GM18519 (cell line): ENCODE data around the gene RUNX3.

Experiments used
- ATAC-seq: cut with Tn5 transposase; IDR thresholded peaks from one replicate; pipeline ENCODE4 v1.9.1; 2021; ENCODE audit warnings: mild to moderate bottlenecking, moderate library complexity; ENCODE audit not compliant: unreplicated experiment, low FRiP score

RUNX3 gene

DNA sequence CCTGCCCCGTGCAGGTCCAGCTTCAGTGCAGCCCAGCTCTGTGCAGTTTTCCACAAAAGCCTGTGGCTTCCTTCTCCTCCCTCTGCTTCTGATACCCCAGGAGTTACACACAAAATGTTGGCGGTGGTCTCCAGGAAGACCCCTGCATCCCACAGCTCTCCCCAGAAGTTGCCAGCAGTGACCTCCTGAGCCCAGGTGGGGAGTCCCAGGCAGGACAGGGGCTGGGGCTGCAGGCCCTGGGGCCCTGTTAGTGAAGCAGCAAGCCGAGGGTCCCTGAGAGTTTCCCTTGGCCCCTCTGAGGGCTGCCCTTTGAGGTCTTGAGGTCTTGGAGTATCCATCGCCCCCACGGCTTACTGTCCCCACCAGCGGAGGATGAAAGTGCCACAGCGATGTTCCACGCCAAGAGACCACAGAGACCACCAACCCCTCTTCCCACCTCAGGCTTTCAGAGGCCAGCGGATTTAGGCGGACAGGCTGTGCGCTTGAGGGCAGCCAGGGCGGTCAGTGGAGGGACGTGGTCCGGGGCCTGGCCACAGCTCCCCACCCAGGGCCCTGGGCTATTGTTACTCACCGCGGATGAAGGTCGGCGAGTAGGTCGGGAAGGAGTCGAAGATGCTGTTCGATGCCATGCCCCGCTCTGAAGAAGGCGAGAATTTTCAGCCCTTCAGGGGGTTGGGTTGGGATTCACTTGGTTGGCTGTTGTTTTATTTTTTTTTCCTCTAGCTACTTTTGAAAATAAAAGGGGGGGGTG, 34.0 kb upstream of the RUNX3 start:
- ATAC-seq: no peak

DNA sequence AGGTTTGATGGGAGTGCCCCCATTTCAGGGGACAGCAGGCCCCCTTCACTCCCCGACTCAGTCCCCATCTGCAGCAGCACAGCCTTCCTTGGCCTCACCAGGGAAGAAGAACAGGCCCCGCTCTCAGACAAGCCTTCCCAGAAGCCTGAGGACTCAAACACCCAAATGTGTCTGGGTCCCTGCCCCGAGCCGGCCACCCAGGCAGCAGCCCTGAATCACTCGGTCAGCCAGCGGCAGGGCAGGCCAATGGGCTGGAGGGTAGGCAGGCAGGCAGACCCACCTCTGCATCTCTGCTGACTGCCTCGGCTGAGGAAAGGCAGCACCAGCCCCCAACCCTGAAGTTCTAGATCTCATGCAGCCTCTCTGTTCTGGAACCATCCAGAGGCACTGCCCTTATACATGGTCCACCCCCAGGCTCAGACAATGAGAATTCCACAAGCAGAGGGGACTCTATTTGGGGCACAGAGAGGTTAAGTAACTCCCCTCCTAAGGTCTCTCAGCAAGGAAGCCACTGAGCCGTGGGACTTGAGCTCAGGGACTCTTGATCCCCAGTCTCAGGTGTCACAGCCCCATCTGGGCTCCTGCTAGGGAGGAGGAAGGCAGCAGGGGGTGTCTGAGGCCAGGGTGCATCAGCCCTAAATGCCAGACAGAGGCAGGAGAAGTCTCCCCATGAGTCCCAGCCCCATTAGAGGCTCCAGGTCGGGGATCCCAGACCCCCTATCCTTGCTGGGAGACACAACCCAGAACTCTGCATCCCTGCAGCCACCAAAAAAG, 33.2 kb upstream of the RUNX3 start:
- ATAC-seq: no peak

DNA sequence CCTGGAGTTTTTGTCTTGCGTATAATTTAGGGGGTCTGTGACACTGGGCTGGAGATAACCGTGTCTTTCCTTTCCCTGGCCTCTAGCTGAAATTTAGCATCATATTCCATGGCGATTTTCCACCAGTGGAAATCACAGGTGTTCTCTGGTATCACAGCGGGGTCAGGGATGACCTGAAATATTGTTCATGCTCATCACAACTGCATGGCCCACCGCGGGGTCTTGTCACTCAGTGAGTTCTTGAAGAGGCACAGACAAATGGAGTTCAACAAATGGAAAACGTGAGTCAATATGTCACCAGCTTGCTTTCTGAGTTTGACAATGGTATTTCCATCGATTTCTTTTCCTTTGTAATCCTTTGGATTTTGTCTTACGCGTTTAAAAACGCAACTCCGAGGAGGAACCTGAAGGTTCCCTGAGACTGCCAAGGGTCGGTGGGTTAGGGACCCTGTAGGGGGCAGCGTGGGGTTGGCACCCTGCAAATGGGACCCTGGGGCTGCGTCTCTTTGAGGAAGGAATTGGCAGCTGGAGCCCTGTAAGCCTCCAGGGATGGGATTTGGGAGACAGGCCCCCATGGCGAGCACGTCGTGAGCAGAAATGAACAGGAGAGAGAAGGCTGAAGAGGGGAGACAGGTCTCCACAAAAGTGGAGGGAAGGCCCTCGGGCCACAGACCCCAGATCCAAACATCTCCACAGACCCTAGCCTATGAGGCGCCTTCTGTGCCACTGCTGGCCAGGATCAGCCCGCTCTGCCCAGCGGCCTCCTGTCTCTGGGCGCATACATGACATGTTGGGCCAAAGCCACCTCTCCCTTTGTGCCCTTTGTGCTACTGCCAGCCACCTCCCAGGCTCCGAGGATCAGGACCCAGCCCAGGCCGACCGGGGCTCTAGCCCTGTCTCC, 32.1 kb upstream of the RUNX3 start:
- ATAC-seq: no peak

DNA sequence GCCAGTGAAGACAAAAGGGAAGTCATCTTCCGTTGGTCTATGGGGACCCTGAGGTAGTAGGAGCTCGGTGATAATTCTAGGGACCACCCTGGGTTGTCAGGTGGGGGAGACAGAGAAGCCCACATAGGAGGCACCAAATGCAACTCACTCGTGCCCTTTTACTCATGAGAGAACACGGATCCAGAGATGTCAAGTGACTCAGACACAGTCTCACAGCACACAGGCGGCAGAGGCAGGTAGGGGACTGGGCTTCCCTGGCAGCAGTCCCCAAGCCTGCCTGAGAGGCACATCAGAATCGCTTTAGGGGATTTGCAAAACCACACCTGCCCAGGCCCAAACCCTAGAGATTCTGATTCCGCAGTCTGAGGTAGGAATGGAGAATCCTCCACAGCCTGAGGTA, 31.3 kb upstream of the RUNX3 start:
- ATAC-seq: no peak

DNA sequence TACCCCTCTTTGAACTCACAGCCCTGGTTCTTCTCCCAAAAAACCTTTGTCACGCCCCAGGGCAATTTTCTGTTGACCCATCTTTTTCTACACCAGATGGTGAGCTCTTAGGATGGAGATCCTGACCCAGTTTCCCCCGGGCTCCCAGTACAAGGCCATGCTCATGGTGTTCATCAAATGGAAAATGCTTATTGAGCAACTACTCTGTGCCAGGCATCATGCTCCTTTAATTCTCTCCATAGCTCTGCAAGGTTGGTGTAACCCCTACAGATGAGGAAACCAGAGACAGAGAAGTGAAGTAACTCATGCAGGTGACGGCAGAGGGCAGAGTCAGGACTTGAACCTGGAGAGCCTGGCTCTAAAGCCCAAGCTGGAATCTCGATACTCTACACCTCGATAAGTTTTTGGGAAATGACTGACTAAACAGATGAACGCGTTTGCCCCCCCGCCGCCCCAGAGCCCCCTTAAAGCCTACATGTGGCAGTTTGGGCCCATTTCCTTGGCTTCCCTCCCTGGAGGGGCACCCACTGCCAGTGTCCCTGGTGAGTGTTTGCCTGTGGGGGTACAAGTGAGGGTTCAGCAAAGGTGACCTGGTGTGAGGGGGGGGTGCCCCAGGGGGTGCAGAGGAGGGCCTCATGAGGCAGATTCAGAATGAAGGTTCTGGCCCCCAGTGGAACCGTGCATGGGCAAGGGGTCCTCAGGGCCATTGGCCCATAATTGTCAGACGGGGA, 30.2 kb upstream of the RUNX3 start:
- ATAC-seq: no peak

DNA sequence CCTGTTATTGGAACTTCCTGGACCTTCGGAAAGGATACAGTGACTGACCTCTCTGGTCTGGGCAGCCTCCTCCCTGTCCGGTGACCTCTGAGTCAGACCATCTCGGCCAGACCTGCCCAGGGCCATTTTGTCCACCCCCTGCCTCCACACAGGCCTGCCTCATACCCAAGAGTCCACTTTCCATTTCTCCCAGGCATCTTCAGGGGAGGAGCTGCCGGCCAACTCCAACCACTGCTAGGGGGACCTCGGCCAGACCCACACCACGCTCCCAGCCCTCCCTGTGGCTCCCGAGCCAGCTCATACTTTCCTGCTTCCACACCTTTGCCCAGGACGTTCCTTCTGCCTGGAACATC, 29.5 kb upstream of the RUNX3 start:
- ATAC-seq: no peak

DNA sequence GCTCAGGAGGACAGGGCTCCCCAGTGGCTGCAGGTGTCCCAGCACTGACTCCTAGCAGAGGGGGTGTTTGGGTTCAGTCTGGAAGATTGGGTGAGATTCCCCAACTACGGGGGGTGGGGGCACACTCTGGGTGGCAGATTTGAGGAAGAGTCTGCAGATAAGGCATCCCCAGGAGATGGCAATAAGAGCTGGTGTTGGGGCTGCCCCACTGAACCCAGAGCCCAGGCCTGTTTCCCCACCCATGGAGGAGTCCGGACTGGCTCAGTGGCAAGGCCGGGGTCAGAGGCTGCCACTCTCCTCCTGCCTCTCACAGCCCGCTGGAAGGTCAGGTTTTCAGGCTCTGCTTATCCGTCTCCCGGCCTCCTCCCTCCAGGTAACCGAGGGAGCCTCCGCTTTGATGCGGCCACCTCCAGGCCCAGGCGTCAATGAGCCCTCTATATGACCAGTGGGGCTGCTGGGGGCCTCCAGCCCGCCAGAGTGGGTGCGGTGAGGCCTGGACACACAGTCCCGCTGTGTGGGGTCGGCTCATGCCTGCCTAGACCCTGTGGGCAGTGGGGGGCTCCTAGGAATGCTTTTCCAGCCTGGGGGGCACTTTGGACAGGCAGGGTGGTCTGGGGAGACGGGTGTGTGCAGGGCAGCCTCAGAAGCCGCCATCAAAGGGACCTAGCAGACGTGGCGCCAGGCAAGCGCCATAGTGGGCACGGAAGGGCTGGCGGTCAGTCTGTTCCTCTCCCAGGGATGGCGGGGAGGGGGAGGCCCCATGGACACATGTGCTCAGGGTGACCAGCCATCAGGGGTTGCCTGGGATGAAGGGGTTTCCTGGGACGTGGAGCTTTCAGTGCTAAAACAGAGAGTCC, 28.9 kb upstream of the RUNX3 start:
- ATAC-seq: no peak

DNA sequence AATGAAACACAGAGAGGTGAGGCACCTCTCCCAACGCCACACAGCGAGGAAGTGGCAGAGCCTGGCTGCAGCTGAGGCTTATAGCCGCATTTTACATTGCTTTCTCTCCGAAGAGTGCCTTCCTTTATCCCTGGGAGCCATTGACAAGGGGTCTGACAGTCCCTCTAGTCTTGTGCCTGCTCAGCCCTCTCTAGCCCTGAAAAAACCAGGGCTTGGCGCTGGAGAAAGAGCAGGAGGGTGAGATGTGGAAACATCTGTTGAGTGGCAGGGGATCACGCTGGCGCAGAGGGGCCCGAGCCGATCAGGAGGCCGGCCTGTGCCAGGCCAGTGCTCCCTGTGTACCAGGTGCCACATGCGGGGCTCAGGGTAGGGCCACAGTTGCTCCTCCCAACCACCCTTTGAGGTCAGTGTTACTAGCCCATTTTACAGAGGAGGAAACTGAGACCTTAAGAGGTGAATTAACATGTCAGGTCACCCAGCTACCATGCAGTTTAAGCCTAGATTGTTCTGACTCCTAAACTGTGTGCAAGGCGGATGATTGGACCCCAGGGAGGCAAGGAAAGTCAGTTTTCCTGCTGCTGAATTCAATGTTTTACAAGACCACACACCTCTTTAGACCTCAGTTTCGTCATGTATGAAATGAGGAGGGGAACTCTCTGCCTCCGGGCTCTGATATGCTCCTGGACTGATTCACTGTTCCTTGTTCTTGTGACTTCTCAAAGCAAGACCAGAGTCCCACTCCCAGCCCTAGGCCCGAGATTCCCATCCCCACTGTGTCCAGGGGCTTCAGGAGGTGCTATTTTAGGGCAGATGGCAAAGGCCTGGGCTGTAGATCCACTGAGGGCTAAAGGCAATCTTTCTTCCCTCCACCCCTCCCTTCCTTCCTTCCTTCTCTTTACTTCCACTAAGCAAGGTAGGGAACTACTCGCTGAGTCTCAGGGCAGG, 28.0 kb upstream of the RUNX3 start:
- no peak for ATAC-seq

DNA sequence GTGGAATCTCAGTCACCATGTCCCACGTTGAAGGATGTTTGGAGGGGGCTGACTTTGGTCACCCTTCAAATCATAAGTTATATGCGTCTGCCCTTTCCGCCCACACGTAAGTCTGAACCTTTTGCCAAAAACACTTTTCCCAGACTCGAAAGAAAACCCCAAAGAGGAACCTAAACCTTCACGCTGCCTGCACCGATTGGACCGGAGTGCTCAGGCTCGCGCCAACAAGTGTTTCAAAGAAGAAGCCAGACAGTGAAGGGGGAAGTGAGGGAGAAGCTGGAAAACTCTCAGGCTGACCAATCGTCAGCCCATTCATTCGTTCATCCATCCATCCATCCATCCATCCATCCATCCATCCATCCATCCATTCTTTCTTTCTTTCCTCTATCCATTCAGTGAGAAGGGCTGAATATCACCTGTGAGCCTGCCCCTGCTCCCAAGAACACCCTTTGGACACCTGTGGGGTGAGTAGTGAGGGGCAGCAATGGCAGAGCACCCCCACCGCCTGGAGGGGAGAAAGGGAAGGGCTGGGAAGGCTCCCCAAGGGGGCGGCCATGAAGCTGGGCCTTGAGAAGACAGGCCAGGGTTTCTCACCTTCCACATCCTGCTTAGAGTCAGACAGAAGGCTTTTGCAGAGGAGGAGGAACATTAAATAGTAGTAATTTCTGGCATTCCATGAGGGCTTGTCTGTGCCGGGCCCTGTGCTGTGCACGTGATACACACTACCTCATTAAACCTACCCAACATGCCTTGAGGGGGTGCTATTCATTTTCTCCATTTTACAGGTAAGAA, 27.1 kb upstream of the RUNX3 start:
- no peak for ATAC-seq

DNA sequence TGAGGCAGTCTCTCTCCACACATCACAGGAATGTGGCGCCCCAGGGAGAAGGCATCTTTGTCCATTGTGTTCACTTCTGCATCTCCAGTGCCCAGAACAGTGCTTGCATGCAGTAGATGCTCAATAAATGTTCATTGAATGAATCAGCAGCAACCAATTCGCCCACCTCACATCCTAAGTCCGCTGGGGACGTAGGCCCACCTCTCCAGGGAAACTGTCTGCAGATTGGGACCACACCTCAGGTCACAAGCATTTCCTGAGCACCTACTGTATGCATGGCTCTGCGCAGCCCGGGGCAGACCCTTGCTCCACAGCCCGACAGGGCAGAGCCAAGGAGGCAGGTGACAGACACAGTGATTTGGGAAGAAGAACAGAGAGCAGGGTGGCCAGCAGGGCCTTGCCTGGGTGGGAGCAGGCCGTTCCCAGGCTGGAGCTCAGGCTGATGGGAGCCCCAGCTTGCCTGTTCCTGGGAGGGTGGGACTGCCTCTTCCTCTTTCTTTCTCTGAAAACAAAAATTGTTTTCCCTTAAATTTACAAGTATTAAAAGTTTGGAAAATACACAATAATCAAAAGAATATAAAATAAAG, 25.8 kb upstream of the RUNX3 start:
- no peak for ATAC-seq

DNA sequence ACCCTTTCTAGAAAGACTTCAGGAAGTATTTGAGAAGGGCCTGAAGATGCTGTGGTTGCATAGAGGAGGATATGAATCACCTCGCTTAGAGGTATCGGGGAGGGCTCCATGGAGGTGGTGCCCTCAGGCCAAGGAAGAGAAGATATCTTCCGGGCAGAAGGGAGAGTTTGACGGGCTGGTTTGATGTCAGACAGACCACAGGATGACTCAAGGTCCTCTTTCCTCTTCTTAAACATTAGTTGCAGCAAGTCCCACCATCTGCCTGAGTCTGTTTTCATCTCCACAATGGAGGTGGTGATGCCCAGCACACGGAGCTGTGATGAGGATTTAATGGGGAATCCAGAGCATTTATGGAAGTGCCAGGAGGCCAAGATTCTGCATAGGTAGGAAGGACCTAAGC, 25.1 kb upstream of the RUNX3 start:
- no peak for ATAC-seq

DNA sequence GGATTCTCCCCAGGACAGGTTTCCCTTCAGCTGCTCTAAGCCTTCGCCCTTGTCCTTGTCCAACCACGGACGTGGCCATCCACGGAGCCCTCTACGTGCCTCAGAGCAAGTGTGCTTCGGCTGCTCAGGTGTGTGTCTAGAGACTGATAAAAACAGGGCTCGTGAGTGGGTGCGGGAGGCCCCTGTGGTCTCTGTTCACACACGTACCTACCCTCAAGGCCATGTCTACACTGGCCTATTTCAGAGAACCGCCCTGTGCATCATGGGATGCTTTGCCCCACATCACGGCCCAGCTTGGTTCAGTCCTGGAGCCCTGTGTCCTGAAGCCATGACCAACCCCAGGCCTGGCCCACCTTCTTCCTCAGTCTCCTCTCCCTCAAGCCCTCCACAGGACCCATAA, 24.6 kb upstream of the RUNX3 start:
- ATAC-seq: no peak

DNA sequence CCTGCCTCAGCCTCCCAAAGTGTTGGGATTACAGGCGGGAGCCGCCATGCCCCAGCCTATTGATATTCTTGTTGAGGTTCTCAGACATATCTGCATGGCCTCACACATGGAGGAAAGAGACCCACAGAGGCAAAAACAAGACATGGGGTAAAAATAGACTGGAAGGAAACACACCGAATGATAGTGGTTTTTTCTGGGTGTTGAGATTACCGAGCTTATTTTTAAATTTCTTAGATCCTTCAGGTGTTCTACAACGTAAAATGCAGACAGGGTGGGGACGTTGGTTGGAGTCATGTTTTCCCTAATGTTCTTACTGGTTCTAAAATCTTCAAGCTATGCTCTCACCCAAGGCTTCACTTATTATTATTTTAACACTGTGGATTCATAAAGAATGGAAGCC, 23.9 kb upstream of the RUNX3 start:
- ATAC-seq: no peak

DNA sequence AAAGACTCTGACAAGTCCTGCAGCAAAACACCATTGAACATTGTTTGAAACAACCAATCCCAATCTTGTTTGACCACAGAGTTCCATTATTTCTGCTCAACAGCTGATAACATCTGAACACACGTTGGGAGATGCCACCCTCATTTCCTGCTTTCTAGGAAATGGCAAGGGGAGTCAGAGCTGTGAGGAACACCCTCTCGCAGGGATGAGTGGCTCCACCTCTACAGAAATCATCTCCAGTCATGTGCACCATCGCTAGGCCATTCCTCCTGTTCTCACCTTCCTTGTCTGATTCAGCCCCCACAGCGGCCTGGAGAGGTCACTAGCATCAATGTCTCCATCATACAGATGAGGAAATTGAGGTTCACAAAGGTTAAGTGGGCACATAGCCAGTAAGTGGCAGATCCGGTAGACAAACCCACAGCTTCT, 22.4 kb upstream of the RUNX3 start:
- no peak for ATAC-seq

DNA sequence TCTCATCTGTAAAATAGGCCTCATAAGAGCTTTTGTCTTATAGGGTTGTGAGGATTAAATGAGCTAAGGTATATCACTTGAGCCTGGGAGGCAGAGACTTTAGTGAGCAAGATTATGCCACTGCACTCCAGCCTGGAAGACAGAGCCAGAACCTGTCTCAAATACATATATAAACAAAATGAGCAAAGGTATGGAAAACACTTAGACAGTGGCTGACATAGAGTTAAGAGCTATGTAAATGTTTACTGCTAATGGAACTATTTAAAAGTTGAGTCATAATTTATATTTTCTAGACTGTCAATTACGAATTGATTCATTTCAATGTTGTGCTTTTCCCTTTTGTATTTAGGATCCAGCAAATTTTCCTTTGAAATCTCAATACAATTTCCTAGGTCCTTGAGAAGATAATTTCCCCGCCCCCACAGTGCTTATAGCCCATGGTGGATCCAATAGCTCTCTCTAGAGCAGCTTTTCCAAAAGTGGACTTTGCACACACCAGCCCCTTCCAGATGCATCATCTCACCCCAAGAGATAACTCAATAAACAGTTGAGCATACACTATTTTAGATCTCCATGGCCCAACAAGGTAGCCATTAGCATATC, 21.8 kb upstream of the RUNX3 start:
- no peak for ATAC-seq

DNA sequence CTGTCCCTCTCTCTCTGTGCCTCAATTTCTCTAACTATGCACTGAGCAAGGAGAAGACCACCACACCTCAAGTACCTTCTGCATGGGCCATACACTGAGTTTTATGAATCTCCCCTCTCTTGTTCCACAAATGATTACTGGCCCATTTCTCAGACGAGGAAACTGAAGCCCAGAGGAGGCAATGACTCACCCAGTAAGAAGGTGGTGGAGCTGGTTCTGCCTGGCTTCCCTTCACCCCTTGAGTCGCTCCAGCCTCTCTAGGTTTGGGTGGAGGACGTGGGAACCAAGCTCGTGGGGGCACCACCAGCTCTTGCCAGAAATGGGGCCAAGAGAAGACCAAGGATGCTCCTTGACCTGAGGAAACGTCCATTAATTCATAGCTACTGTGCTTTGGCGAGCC, 21.3 kb upstream of the RUNX3 start:
- no peak for ATAC-seq

DNA sequence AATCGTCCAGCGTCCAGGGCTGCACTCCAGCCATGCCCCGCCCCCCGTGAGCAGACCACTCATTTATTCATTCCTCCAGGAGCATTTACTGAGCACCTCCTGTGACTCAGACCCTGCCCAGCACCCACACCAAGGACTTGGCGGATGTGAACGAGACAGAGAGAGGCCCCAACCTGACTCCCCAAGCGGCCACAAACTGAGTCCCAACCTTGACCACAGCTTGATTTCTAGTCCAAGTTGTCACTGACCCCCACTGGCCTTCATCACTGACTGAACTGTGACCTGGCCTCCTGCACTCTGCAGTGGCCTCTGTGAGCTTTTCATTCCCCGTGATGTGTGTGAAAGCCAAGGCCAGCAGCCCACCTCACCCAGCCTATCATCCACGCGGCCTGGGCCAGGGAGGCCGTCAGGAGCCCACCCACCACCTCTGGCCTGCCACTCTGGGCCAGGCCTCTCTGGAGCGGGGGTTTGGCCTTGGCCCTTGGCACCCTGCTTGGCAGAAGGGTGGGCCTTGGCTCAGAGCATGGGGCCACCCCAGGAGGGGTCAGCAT, 19.3 kb upstream of the RUNX3 start:
- no peak for ATAC-seq
